ENCODE results near the gene NXN.
"Not testable (repeated sequence)": the region's sequence is repeated elsewhere in the genome, so short reads cannot be mapped to it uniquely, and the experiment has no call there.

NXN gene

DNA sequence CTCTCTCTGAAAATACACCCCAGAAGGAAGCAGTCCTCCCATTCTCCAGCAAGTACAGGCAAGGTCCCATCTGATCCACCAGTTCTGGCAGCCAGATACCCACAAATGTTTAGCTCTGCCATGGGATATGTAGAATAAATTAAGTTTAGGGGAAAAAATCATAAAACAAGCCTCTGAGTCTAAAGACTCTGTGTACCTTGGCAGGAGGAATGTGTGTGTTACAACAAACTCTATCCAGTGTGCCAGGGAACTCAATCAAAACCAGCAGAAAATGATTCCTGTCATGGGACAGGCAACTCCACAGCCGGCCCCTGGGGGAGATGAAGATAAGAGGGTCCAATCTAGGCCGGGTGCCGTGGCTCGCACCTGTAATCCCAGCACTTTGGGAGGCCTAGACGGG, 124.0 kb downstream of the NXN start:
- no peak for DNase-seq

GRCh38 chr17:852850-853249, 126.7 kb downstream of the NXN start:
- DNase-seq = not testable (repeated sequence)

- no peak for DNase-seq
These were observed 127.2 kb downstream of the NXN start for GRCh38 chr17:852349-852748.

- no peak for DNase-seq
These were observed 127.7 kb downstream of the NXN start for GRCh38 chr17:851924-852323.

DNA sequence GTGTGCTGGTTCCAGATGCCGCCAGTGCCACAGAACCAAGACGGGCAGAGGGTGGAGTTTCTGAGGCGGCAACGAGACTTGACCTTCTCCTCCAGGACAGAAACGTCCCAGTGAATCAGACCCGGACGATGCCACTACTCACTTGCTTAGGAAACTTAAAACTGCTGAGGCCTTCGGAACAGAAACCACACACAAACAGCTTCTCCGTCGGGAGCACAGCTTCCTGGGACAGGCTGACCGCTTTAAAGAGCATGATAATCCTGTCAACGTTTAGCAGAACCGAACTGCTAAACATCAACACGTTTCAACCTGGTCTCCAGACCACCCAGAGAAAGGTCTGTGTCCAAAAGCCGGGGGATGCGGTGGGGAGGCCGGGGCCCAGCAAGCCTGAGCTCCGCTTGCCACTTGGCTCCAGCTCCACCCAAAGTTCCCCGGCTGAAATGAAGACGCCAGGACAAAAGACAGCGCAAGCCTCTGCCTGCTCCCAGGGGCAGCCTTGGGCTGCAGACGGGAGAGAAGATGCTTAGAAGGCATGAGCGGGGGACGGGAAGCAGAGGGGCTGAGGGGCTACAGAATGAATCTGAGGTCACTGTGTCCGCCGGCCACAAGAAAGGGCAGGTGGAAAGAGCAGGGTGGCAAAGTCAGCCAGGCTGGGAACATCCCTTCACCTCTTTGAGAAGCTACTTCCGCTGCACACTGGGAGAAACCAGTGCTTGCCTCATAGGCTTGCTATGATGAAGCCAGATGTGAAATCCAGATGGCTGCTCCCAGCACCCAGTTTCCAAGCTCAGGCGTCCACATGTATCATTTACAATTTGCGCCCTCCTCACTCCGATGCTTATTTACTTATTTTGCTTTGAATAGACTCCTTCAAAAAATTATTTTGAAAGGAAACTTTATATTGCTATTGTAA, 128.5 kb downstream of the NXN start:
- no peak for DNase-seq

GRCh38 chr17:850086-850850, 129.3 kb downstream of the NXN start:
- no peak for DNase-seq

DNA sequence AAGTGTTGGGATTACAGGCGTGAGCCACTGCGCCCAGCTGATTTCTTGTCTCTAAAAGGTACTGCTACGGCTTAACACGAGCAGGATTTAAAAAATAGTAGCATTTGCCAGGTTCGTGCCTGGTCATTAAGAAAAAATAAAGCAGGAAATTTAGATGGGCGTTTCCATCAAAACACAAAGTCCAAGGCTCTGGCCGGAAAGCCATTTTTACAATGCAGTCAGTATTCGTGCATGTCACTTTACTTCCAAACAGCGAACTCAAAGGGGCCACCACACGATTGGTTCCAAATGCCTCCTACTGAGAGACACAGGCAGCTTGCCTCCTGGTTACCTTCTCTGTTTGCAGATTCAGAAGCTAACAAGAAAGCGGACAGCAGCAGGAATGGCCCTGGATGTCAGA, 131.2 kb downstream of the NXN start:
- DNase-seq = no peak

DNA sequence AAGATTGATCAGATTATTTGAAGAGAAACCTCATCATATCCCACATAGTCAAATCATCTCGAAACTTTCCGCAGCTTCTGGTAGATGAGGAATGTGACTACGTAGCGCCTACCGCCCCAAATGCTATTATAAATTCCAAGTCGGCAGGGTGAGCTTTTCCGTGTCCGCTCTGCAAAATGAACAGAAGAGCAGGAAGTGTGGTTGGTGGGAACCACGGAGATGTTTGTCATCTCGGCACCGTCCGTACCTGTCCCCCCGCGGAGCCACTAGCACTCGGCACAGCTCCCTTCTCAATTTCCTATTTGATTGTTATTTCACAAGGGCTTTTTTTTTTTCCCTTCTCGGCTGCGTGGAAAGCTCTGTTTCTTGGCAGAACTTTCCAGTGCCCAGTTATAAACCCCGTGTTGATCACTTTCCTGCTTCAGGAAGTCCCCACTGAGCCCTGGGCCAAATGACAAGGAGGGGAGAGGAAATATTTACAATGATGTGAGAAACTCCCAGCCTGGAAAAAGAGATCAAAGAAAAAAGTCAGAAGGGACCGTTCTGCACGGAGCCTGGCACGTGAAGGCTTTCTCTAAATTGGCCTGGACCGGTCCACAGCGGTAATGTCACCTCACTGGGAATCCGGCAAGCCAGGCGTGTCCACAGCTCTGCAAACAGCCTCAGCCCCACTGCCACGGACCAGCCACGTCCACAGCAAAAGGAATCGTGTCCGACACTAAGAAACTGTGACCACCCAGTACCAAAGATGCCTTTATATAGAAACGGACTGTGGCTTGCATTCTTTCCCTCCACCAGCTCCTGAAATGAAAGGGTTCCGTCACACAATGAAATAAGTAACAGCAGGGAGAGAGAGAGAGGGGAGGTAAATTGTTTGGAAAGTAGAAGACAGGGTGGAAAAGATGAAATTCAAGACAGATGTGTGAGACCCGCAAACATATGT, 132.4 kb downstream of the NXN start:
- DNase-seq = no peak

GRCh38 chr17:841313-841712, 138.3 kb downstream of the NXN start:
- DNase-seq = no peak

GRCh38 chr17:838486-838885, 141.1 kb downstream of the NXN start:
- no peak for DNase-seq

GRCh38 chr17:836151-836550, 143.4 kb downstream of the NXN start:
- no peak for DNase-seq

DNA sequence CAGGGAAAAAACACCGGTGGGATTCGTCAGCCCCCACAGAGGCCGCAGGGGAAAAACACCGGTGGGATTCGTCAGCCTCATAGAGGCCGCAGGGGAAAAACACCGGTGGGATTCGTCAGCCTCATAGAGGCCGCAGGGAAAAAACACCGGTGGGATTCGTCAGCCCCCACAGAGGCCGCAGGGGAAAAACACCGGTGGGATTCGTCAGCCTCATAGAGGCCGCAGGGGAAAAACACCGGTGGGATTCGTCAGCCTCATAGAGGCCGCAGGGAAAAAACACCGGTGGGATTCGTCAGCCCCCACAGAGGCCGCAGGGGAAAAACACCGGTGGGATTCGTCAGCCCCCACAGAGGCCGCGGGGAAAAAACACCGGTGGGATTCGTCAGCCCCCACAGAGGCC, 143.9 kb downstream of the NXN start:
- not testable (repeated sequence) for DNase-seq

- DNase-seq = no peak
These were observed 144.3 kb downstream of the NXN start for GRCh38 chr17:835263-835662.

DNA sequence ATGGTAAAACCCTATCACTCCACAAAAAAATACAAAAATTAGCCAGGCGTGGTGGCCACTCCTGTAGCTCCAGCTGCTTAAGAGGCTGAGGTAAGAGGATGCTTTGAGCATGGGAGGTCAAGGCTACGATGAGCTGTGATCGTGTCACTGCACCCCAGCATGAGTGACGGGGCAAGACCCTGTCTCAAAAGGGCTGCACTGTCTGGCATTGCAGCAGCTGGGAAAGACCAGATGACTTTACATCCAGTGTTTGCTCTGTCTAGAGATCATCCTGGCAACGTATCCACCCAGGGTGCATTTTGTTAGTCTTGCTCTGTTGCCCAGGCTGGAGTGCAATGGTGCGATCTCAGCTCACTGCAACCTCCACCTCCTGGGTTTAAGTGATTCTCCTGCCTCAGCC, 145.4 kb downstream of the NXN start:
- DNase-seq = no peak

DNA sequence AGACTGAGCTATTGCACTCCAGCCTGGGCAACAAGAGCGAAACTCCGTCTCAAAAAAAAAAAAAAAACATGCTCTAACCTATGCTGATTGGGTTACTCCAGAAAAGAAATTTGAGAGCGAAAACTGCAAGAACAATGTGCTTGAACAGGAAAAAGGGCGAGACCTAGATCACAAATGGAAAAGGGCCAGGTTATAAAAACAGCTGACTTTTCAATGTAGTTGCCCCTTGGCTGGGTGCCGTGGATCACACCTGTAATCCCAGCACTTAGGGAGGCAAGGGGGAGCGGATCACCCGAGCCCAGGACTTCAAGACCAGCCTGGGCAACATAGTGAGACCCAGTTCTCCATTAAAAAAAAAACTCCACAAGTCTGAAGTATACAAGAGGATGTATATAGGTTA, 148.6 kb downstream of the NXN start:
- peak; percentile 60 for DNase-seq

DNA sequence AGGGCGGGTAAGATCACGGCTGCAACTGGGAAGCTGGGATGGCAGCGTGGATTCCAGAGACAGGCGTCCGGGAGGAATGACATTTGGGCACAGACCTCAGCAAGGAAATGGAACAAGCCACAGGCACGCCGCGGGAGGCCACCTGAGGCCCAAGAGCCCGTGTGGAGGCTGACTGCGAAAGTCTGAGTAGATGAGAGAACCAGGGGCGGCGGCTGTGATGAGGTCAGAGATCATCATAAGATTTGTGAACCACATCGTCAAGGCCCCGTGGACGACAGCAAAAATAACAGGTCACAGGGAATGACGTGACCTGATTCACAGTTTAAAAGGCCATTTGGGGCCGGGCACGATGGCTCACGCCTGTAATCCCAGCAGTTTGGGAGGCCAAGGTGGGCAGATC, 149.2 kb downstream of the NXN start:
- DNase-seq = peak; percentile 27

DNA sequence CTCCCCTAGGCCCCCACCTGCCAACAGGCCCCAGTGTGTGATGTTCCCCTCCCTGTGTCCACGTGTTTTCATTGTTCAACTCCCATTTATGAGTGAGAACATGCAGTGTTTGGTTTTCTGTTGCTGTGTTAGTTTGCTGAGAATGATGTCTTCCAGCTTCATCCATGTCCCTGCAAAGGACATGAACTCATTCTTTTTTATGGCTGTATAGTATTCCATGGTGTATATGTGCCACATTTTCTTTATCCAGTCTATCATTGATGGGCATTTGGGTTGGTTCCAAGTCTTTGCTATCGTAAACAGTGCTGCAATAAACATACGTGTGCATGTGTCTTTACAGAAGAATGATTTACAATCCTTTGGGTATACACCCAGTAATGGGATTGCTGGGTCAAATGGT, 150.0 kb downstream of the NXN start:
- DNase-seq = not testable (repeated sequence)

DNA sequence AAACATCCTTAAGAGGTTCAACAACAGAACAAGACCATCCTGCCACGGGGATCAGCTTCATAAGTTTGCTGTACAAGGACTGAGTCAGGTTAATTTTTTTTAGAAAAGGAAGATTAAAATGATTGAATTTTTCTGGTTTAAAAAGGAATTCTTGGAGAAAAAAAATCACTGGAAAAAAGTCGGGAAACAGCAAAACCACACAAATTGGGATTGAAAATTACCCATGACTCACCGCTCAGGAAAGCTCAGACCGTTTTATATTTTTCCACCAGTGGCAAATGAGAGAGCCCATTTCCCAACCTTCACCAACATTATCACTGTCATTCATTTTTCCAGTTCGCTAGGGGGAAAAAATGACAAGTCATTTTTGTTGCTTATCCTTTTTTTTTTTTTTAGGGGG, 150.8 kb downstream of the NXN start:
- DNase-seq = no peak

DNA sequence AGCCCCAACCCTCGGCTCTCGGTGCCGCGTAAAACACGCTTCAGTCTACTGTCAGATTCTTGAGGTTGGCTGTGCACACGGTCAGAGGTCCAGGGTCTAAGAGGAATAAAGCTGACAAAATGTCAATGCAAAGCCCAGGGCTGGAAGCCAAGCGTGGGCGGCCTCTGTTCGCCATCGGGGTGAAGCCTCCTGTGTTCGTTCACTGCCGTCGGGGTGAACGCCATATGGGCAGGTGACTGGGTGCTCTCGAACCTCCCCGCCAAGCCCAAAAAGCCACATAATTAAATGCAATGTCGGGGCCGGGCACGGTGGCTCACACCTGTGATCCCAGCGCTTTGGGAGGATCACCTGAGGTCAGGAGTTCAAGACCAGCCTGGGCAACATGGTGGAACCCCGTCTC, 152.8 kb downstream of the NXN start:
- DNase-seq = no peak

- no peak for DNase-seq
These were observed 154.4 kb downstream of the NXN start for GRCh38 chr17:825216-825615.

- no peak for DNase-seq
These were observed 155.2 kb downstream of the NXN start for GRCh38 chr17:824378-824777.

DNA sequence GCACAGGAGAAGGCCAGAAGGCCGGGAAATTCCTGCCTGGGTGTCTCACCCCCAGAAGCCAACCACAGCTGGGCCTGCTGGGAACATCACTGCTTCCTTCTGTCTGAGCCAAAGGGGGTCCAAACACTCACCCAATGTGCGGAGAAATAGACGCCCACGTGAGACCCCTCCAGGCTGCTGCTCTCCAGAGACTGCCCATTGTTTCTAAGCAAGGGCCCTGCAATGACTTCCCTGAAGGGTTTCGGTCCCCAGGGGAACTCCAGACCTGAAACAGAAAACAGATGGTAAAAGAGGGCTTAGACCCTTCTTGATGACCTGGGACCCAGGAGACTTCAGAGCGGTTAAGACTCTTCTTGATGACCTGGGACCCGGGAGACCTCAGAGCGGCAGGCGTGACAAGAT, 156.1 kb downstream of the NXN start:
- DNase-seq = no peak

GRCh38 chr17:819251-819650, 160.3 kb downstream of the NXN start:
- DNase-seq = no peak
